Esophagus muscularis mucosa (tissue), 4 donors: Measurements from ENCODE around the gene PLCB2. TPM values are rescaled to one million over a fixed set of nuclear protein-coding genes. Genes with fewer than 3 reads are reported as not detected.

ENCODE experiments used
- DNase-seq: peaks from one replicate; pipeline ENCODE4 v3.0.0-alpha.2; 2017; ENCODE audit errors: extremely low spot score
- H3K27ac ChIP-seq, 4 donors: fragments of 200-600 bp; sonication (generic); replicated peaks in 1 of 4; 1 replicate in 3 of 4; 2 replicates in 1 of 4; pipeline ENCODE4 v1.5.1; 2016 to 2019; ENCODE audit warnings: mild to moderate bottlenecking in 1 of 4
- H3K27me3 ChIP-seq, 4 donors: fragments of 200-600 bp; sonication (generic); one replicate each; pipeline versions ENCODE4 v1.5.1 to v1.6.0; 2016 to 2019
- H3K36me3 ChIP-seq, 4 donors: fragments of 200-600 bp; sonication (generic); one replicate each; pipeline ENCODE4 v1.5.1; 2016 to 2019
- H3K4me1 ChIP-seq, 4 donors: fragments of 200-600 bp; sonication (generic); one replicate each; pipeline ENCODE4 v1.5.1; 2016 to 2019
- H3K4me3 ChIP-seq, 4 donors: fragments of 200-600 bp; sonication (generic); 1 replicate in 2 of 4; 2 replicates in 2 of 4; pipeline ENCODE4 v1.5.1; 2016 to 2019; ENCODE audit warnings: mild to moderate bottlenecking in 4 of 4, moderate library complexity in 1 of 4
- H3K9me3 ChIP-seq, 4 donors: fragments of 200-600 bp; sonication (generic); 1 replicate in 3 of 4; 2 replicates in 1 of 4; pipeline ENCODE4 v1.5.1; 2016 to 2019
- CTCF ChIP-seq, 3 experiments: fragments of 200-600 bp in 2 of 3; fragments of 450-650 bp in 1 of 3; sonication (generic) in 2 of 3; IDR thresholded peaks; one replicate each; pipeline ENCODE4 v1.5.1; 2017 to 2019; ENCODE audit warnings: antibody characterized with exemption in 3 of 3, mild to moderate bottlenecking in 2 of 3, moderate library complexity in 1 of 3
- EP300 ChIP-seq: sonication (generic); formaldehyde crosslinking; IDR thresholded peaks from one replicate; pipeline ENCODE4 v1.6.1; 2017; ENCODE audit warnings: antibody characterized with exemption
- POLR2A ChIP-seq: fragments of 450-650 bp; IDR thresholded peaks from one replicate; pipeline ENCODE4 v1.6.1; 2017; ENCODE audit warnings: antibody characterized with exemption, moderate library complexity, mild to moderate bottlenecking, low read depth
- POLR2AphosphoS5 ChIP-seq, 2 donors: sonication (generic); formaldehyde crosslinking; IDR thresholded peaks; one replicate each; pipeline ENCODE4 v1.6.1; 2017; ENCODE audit warnings: antibody characterized with exemption in 2 of 2
- whole genome bisulfite sequencing: methylation state at CpG from one replicate; pipeline ENCODE4 v1.1.5; 2018; 5-methylcytosine and 5-hydroxymethylcytosine counted together
- intact Hi-C: fragments of 100-400 bp; cut with DNase I; formaldehyde crosslinking; loops from one replicate; pipeline ENCODE4 v1.15.1; 2023
- total RNA-seq, 4 donors: library from RNA; depleted of rRNA; stranded (reverse); fragments of >200 nt; gene quantifications; one replicate each; pipeline versions ENCODE4 v1.1.0 to v1.2.1, GENCODE V29; 2016

Gene PLCB2
- total RNA-seq, 4 donors from 2014 or later: 5.8 to 13.3 (median 9.7) TPM

DNA sequence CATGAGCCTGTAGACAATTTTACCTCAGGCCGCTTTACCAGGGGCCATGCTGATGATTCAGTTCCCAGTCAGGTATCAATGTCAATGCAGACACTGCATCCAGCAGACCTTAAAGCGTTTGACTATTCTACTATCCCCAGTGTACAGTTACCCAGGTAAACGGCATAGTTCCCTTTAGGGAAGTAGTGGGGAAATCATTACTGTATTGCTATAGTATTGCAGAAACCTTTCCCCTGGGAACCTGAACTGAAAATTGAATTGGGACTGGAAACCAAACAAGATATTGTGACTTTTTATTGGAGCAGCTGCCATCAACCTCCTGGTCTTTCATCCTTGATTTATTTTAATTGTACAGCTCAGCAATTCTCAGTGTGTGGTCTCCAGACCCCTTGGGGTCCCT lies 9.2 kb upstream of the PLCB2 start:
- Histone ChIP-seq H3K4me3 (no peak overlapping the region), H3K27ac (no peak overlapping the region), H3K27me3 (no peaks in the 10 kb centered on the region), H3K36me3 (no peaks in the 10 kb centered on the region), H3K4me1 (peaks cover 0 to 26% (median 21%) of the 10 kb centered on the region in 4 donors), H3K9me3 (no peaks in the 10 kb centered on the region)
- DNase-seq: no peak
- TF ChIP-seq EP300 (no peak), POLR2A (no peak), CTCF (IDR thresholded peaks at IDR 0.05) (no peak), POLR2AphosphoS5 (IDR thresholded peaks at IDR 0.05) (no peak)
- WGBS: 88% methylated on average over 3 of the region's 3 CpGs
- intact Hi-C loops: loop anchor here (5.0 kb wide), 1 partner anchor 35 kb away; the partner anchor contains the start of gene ANKRD63

DNA sequence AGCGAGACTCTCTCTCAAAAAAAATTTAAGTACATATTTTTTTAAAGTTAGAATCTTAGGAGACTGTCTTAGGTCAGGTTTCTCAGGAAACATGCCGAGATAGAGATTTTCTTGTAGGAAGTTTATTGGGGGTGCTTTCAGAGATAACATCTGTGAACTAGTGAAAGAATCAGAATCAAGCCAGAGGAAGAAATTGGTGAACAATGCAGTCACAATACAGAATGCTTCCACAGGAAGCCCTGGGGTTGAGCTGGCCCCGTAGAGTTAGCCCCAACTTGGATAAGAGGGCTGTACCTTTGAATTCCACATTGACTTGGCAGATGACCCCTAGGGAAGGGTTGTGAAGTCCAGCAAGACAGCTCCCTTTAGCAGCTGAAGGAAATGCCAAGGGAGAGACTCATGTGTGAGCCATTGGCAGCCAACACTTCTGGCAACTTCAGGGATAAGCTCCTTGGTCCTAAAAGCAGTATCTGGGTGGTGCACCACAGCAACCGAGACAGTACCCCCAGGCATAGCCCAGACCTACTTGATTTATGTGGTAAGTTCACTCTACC lies 7.1 kb upstream of the PLCB2 start:
- no peak for DNase-seq
- Histone ChIP-seq H3K9me3 (no peaks in the 10 kb centered on the region), H3K4me3 (no peak overlapping the region), H3K27me3 (peaks cover 0 to 4% (median 0%) of the 10 kb centered on the region in 4 donors), H3K27ac (no peak overlapping the region), H3K4me1 (peaks cover 0 to 11% (median 9%) of the 10 kb centered on the region in 4 donors), H3K36me3 (no peaks in the 10 kb centered on the region)
- intact Hi-C loops: loop anchor here (5.0 kb wide), 1 partner anchor 32 kb away; the partner anchor contains the start of gene ANKRD63
- 83% methylated on average over 4 of the region's 4 CpGs for WGBS
- no peak for TF ChIP-seq EP300
- TF ChIP-seq POLR2A: no peak
- TF ChIP-seq CTCF (IDR thresholded peaks at IDR 0.05): no peak
- no peak for TF ChIP-seq POLR2AphosphoS5 (IDR thresholded peaks at IDR 0.05)

- TF ChIP-seq POLR2A: no peak
- no peak for TF ChIP-seq CTCF (IDR thresholded peaks at IDR 0.05)
- no peak for TF ChIP-seq EP300
- no peak for TF ChIP-seq POLR2AphosphoS5 (IDR thresholded peaks at IDR 0.05)
- no peaks in the 10 kb centered on the region for H3K9me3 ChIP-seq
- 41% methylated on average over 10 of the region's 10 CpGs for WGBS
- peaks cover 0 to 4% (median 0%) of the 10 kb centered on the region in 4 donors for H3K27me3 ChIP-seq
- intact Hi-C loops: no loop called here
- no peak overlapping the region for H3K27ac ChIP-seq
- no peak for DNase-seq
- H3K4me3 ChIP-seq: no peak overlapping the region
- peaks cover 0 to 17% (median 10%) of the 10 kb centered on the region in 4 donors for H3K4me1 ChIP-seq
- H3K36me3 ChIP-seq: no peaks in the 10 kb centered on the region
These were observed 6.0 kb upstream of the PLCB2 start for GRCh38 chr15:40313531-40314398.

DNA sequence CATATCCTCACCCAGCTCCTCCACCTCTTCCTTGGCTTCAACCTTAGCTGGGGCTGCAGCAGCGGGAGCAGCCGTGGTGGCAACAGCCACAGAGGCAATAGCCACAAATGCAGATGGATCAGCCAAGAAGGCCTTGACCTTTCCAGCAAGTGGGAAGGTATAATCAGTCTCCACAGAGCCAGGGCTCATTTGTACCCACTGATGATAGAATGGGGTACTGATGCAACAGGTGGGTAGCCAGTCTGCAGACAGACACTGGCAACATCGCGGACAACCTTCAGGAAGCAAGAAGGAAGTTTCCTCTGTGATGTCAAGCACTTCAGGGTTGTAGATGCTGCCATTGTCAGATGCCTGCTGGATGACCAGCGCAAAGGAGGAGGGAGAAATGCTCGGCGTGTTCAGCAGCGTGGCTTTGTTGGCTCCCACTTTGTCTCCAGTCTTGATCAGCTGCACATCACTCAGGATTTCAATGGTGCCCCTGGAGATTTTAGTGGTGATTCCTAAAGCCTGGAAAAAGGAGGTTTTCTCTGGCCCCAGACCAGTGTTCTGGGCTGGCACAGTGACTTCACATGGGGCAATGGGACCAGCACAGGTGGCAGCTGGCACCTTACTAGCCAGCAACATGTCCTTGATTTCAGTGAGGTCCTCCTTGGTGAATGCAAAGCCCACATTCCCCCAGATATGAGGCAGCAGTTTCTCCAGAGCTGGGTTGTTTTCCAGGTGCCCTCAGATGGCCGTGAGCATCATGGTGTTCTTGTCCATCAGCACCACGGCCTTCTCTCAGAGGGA lies 4.8 kb upstream of the PLCB2 start:
- no peak overlapping the region for H3K4me3 ChIP-seq
- no peaks in the 10 kb centered on the region for H3K9me3 ChIP-seq
- intact Hi-C loops: no loop called here
- H3K27ac ChIP-seq: no peak overlapping the region
- no peak for DNase-seq
- peaks cover 0 to 4% (median 0%) of the 10 kb centered on the region in 4 donors for H3K27me3 ChIP-seq
- H3K4me1 ChIP-seq: peaks cover 0 to 20% (median 13%) of the 10 kb centered on the region in 4 donors
- H3K36me3 ChIP-seq: no peaks in the 10 kb centered on the region
- WGBS: 86% methylated on average over 6 of the region's 10 CpGs
- TF ChIP-seq POLR2AphosphoS5 (IDR thresholded peaks at IDR 0.05): no peak
- no peak for TF ChIP-seq POLR2A
